Panc1 (cell line): Measurements from ENCODE around the gene SCNN1G. TPM values are rescaled to one million over a fixed set of nuclear protein-coding genes. Genes with fewer than 3 reads are reported as not detected.

Experiments used
- ATAC-seq: fragments of 200-7000 bp; cut with Tn5 transposase; 2 replicates; pipeline ENCODE4 v1.9.1; 2020; ENCODE audit warnings: mild to moderate bottlenecking, moderate library complexity
- BruUV-seq: library from RNA; stranded (reverse); fragments of 400-500 nt; replicated peaks from 2 replicates; lab custom pipeline; 2021; lab: Mats Ljungman, UMichigan
- CTCF ChIA-PET: fragments of 300-600 bp; sonication (Branson Sonifier 250); formaldehyde crosslinking; loops from one replicate; lab custom pipeline; 2022; ENCODE audit warnings: antibody characterized with exemption; lab: Charles Lee
- POLR2A ChIA-PET: fragments of 300-600 bp; sonication (Branson Sonifier 250); formaldehyde crosslinking; loops from one replicate; lab custom pipeline; 2022; ENCODE audit warnings: antibody characterized with exemption; lab: Charles Lee
- DNase-seq: peaks from one replicate; pipeline ENCODE4 v3.0.0-alpha.2; 2010; ENCODE audit warnings: low read depth, low spot score
- H3K27ac ChIP-seq: 2 replicates; pipeline ENCODE4 v1.5.1; 2011; ENCODE audit warnings: mild to moderate bottlenecking, low read length, inconsistent platforms
- H3K27me3 ChIP-seq: fragments of 200-500 bp; sonication (Bioruptor generic); 2 replicates; pipeline ENCODE4 v1.6.0; 2014; ENCODE audit warnings: low read length, inconsistent platforms; ENCODE audit not compliant: control insufficient read depth, insufficient read depth
- H3K36me3 ChIP-seq: fragments of 200-500 bp; sonication (Bioruptor generic); 2 replicates; pipeline ENCODE4 v1.5.1; 2014; ENCODE audit warnings: inconsistent platforms, mild to moderate bottlenecking, low read length, moderate library complexity; ENCODE audit not compliant: control insufficient read depth, insufficient read depth
- H3K4me1 ChIP-seq: 2 replicates; pipeline ENCODE4 v1.5.1; 2011; ENCODE audit warnings: inconsistent platforms, mild to moderate bottlenecking, low read length, moderate library complexity; ENCODE audit not compliant: control insufficient read depth, insufficient read depth
- H3K4me3 ChIP-seq, 2 experiments: 2 replicates each; pipeline ENCODE4 v1.5.1; 2011 to 2012; ENCODE audit warnings: low read depth in 2 of 2, low read length in 2 of 2, mild to moderate bottlenecking in 2 of 2, inconsistent platforms in 1 of 2, moderate library complexity in 1 of 2
- H3K9me3 ChIP-seq: fragments of 200-500 bp; sonication (Bioruptor generic); 2 replicates; pipeline ENCODE4 v1.5.1; 2014; ENCODE audit warnings: low read depth, mild to moderate bottlenecking, inconsistent platforms, low read length, moderate library complexity; ENCODE audit not compliant: control insufficient read depth, insufficient read depth
- POLR2AphosphoS5 ChIP-seq: IDR thresholded peaks from 2 replicates; pipeline ENCODE4 v1.6.1; 2012; ENCODE audit warnings: mild to moderate bottlenecking, low read depth, low read length, moderate library complexity
- SIN3A ChIP-seq: IDR thresholded peaks from 2 replicates; pipeline ENCODE4 v1.6.1; 2012; ENCODE audit warnings: low read depth, mild to moderate bottlenecking, low read length, moderate library complexity, borderline replicate concordance; ENCODE audit not compliant: insufficient read depth
- TCF7L2 ChIP-seq: IDR thresholded peaks from 2 replicates; pipeline ENCODE4 v1.6.1; 2011; ENCODE audit warnings: mild to moderate bottlenecking, low read depth, low read length, inconsistent platforms
- in situ Hi-C: cut with HindIII; loops from 2 replicates; pipeline ENCODE4 v1.10.0; 2016; ENCODE audit warnings: low sequenced_read_pairs, low pct_unique_long_range_greater_than_20kb
- intact Hi-C: fragments of 100-400 bp; cut with micrococcal nuclease; formaldehyde crosslinking; loops from one replicate; pipeline ENCODE4 v1.10.0; 2022; ENCODE audit not compliant: unreplicated experiment
- total RNA-seq: library from RNA; stranded (reverse); gene quantifications from one replicate; pipeline ENCODE4 v1.2.1, GENCODE V29; 2021; ENCODE audit not compliant: unreplicated experiment
- TF ChIP-seq, protein P1 (sequence below): fragments of 450-650 bp; IDR thresholded peaks from 2 replicates; pipeline ENCODE4 v1.5.1; 2017; ENCODE audit warnings: mild to moderate bottlenecking
- TF ChIP-seq, protein P2 (sequence below), 2 experiments: IDR thresholded peaks; 2 replicates each; pipeline ENCODE4 v1.6.1; 2011 to 2012; ENCODE audit warnings: low read depth in 2 of 2, control low read depth in 1 of 2, low read length in 1 of 2, mild to moderate bottlenecking in 1 of 2, moderate library complexity in 1 of 2; ENCODE audit not compliant: insufficient read depth in 1 of 2

SCNN1G gene
- total RNA-seq, 1 experiment from 2014 or later = 3.4 TPM

DNA sequence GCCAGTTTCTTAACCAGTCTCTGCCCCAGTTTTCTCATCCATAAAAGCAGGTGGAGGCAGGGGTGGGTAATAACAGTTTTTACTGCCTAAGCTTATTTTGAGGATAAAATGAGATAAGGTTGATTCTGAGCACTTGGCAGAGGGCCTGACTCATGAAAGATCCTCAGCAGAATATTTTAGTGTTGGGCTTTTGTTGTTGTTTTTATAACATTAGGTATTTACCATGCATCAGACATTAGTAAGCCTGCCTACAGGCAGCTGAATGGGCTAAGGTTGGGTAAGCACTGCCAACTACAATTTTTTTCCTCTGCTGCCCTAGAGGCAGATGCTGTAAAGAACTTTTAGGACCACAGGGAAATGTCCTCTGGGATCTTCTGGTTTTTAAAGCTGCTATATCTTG lies 43.1 kb downstream of the SCNN1G start:
- POLR2A ChIA-PET = no interaction called here
- Histone ChIP-seq H3K9me3 (no peaks in the 10 kb centered on the region), H3K27ac (no peak overlapping the region), H3K36me3 (no peaks in the 10 kb centered on the region), H3K4me3 (no peak overlapping the region), H3K4me1 (no peaks in the 10 kb centered on the region), H3K27me3 (no peaks in the 10 kb centered on the region)
- intact Hi-C loops (no loop called here), in situ Hi-C loops (no loop called here)
- no peak for TF ChIP-seq TCF7L2
- TF ChIP-seq, protein P1, sequence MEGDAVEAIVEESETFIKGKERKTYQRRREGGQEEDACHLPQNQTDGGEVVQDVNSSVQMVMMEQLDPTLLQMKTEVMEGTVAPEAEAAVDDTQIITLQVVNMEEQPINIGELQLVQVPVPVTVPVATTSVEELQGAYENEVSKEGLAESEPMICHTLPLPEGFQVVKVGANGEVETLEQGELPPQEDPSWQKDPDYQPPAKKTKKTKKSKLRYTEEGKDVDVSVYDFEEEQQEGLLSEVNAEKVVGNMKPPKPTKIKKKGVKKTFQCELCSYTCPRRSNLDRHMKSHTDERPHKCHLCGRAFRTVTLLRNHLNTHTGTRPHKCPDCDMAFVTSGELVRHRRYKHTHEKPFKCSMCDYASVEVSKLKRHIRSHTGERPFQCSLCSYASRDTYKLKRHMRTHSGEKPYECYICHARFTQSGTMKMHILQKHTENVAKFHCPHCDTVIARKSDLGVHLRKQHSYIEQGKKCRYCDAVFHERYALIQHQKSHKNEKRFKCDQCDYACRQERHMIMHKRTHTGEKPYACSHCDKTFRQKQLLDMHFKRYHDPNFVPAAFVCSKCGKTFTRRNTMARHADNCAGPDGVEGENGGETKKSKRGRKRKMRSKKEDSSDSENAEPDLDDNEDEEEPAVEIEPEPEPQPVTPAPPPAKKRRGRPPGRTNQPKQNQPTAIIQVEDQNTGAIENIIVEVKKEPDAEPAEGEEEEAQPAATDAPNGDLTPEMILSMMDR = no peak
- TF ChIP-seq POLR2AphosphoS5 = no peak
- TF ChIP-seq, protein P2, sequence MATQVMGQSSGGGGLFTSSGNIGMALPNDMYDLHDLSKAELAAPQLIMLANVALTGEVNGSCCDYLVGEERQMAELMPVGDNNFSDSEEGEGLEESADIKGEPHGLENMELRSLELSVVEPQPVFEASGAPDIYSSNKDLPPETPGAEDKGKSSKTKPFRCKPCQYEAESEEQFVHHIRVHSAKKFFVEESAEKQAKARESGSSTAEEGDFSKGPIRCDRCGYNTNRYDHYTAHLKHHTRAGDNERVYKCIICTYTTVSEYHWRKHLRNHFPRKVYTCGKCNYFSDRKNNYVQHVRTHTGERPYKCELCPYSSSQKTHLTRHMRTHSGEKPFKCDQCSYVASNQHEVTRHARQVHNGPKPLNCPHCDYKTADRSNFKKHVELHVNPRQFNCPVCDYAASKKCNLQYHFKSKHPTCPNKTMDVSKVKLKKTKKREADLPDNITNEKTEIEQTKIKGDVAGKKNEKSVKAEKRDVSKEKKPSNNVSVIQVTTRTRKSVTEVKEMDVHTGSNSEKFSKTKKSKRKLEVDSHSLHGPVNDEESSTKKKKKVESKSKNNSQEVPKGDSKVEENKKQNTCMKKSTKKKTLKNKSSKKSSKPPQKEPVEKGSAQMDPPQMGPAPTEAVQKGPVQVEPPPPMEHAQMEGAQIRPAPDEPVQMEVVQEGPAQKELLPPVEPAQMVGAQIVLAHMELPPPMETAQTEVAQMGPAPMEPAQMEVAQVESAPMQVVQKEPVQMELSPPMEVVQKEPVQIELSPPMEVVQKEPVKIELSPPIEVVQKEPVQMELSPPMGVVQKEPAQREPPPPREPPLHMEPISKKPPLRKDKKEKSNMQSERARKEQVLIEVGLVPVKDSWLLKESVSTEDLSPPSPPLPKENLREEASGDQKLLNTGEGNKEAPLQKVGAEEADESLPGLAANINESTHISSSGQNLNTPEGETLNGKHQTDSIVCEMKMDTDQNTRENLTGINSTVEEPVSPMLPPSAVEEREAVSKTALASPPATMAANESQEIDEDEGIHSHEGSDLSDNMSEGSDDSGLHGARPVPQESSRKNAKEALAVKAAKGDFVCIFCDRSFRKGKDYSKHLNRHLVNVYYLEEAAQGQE (IDR thresholded peaks at IDR 0.05; ENCODE audit: insufficient read depth in 1 of 2, low read depth in 2 of 2, low read length in 1 of 2) = no peak
- no peak for TF ChIP-seq SIN3A
- DNase-seq (no peak), ATAC-seq (no peak)
- CTCF ChIA-PET = no interaction called here
- BruUV-seq = no TSS peak

DNA sequence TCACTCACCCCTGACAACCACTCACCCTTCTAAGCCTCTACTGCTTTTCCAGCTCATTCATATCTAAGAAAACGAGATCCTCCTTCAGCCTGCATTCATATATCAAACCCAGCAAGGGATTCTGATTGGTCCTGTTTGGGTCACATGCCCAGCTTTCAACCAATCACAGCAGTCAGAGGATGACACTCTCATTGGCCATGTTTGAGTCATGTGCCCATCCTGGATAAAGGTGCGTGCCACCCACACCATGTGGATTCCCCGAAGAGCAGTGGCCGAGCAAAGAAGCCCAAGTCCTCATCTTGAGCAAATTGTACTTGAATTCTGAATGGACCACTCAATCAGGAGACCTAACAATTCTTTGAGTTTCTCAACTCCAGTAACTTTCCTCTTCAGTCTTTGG lies 45.0 kb downstream of the SCNN1G start:
- no peak for DNase-seq
- intact Hi-C loops (no loop called here), in situ Hi-C loops (no loop called here)
- Histone ChIP-seq H3K9me3 (no peaks in the 10 kb centered on the region), H3K27ac (no peak overlapping the region), H3K27me3 (no peaks in the 10 kb centered on the region), H3K4me1 (no peaks in the 10 kb centered on the region), H3K4me3 (no peak overlapping the region), H3K36me3 (no peaks in the 10 kb centered on the region)
- CTCF ChIA-PET = no interaction called here
- POLR2A ChIA-PET = interaction anchor here (0.5 kb wide), 1 partner anchor 69 kb away, joined by 13 read pairs; no protein-coding TSS in a partner anchor
- ATAC-seq = no peak
- BruUV-seq = no TSS peak
- TF ChIP-seq SIN3A = no peak
- TF ChIP-seq, protein P2 (IDR thresholded peaks at IDR 0.05; ENCODE audit: insufficient read depth in 1 of 2, low read depth in 2 of 2, low read length in 1 of 2) = no peak
- TF ChIP-seq POLR2AphosphoS5 = no peak
- no peak for TF ChIP-seq TCF7L2
- TF ChIP-seq, protein P1 = no peak
